GM10266 (cell line): ENCODE measurements around the gene ERP29.
"Not testable (repeated sequence)": the region's sequence is repeated elsewhere in the genome, so short reads cannot be mapped to it uniquely, and the experiment has no call there.

Experiments used
- DNase-seq: peaks from one replicate; pipeline ENCODE4 v3.0.0; 2012; ENCODE audit errors: extremely low spot score
- TF ChIP-seq, protein P1 (sequence below): IDR thresholded peaks from 2 replicates; pipeline ENCODE4 v1.5.1; 2012; ENCODE audit warnings: mild to moderate bottlenecking, low read depth; ENCODE audit not compliant: control insufficient read depth, insufficient read depth; ENCODE audit errors: missing control alignments

The ERP29 gene

DNA sequence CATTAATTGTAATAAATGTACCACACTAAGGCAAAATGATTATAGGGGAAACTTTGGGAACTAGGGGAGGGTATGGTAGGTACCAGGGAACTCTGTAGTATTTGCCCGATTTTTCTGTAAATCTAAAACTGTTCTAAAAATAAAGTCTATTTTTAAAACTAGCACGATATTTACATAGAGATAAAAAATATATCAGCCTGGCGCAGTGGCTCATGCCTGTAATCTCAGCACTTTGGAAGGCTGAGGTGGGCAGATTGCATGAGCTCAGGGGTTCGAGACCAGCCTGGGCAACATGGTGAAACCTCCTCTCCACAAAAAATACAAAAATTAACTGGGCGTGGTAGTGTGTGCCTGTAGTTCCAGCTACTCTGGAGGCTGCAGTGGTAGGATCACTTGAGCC lies 32.6 kb upstream of the ERP29 start:
- no peak for DNase-seq
- TF ChIP-seq, protein P1, sequence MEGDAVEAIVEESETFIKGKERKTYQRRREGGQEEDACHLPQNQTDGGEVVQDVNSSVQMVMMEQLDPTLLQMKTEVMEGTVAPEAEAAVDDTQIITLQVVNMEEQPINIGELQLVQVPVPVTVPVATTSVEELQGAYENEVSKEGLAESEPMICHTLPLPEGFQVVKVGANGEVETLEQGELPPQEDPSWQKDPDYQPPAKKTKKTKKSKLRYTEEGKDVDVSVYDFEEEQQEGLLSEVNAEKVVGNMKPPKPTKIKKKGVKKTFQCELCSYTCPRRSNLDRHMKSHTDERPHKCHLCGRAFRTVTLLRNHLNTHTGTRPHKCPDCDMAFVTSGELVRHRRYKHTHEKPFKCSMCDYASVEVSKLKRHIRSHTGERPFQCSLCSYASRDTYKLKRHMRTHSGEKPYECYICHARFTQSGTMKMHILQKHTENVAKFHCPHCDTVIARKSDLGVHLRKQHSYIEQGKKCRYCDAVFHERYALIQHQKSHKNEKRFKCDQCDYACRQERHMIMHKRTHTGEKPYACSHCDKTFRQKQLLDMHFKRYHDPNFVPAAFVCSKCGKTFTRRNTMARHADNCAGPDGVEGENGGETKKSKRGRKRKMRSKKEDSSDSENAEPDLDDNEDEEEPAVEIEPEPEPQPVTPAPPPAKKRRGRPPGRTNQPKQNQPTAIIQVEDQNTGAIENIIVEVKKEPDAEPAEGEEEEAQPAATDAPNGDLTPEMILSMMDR, result no peak

DNA sequence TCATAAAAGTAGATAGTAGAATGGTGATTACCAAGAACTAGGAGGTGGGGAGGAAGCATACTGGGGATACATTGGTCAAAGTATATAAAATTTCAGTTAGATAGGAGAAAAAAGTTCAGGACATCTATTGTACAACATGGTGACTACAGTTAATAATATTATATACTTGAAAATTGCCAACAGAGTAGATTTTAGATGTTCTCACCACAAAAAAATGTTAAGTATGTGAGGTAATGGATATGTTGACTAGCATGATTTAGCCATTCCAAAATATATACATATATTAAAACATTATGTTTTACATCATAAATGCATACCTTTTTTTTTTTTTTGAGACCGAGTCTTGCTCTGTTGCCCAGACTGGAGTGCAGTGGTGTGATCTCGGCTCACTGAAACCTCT lies 31.2 kb upstream of the ERP29 start:
- TF ChIP-seq, protein P1, result no peak

DNA sequence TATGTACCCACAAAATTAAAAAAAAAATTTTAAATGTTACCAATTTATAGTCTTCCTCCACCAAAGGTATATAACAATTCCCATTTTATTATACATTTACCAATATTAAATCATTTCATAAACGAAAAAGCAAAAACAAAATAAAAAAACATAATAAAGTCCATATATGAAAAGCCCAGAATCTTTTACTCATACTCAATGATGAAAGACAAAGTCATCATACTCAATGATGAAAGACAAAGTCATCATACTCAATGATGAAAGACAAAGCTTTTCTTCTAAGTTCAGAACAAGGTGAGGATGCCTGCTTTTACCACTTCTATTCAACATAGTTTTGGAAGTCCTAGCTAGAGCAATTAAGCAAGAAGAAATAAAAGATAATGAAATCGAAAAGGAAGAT lies 28.4 kb upstream of the ERP29 start:
- TF ChIP-seq, protein P1, result no peak
- no peak for DNase-seq

More for the DNA sequence above, 31.2 kb upstream of the ERP29 start:
- DNase-seq, result no peak

DNA sequence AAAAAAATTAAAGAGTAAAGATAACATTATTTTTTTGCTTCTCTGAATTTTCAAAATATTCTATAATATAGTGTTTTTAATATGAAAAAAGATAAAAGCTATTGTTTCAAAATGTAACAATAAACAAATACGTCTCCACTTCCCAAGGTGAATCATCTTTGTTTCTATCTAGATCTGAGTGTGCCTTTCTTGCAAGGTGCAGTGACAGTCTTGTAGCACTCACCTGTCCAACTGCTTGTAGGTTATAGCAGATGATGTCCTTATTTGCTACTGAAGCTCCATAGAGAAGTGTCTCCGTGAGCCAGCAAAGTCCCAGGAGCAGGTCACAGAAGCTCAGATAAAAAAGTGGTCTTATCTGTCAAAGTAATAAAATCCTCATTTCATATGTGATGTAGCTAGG lies 21.7 kb upstream of the ERP29 start:
- TF ChIP-seq, protein P1, result no peak
- no peak for DNase-seq

DNA sequence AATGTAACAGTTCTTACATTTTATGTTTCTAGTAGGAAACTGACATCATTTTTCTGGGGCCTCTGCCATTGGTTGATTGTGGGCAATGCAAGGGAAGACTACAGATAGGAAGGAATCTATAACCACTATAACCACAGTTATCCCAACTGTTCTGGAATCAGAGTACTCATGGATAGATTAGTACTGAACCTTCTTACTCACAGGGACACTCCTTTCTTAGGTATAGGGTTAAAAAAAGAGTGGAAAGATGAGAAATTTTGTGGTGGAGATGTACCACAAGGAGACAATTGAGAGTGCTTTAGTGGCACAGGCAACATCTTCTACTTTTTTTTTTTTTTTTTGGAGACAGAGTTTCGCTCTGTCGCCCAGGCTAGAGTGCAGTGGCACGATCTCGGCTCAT lies 21.3 kb upstream of the ERP29 start:
- TF ChIP-seq, protein P1, result no peak
- no peak for DNase-seq

DNA sequence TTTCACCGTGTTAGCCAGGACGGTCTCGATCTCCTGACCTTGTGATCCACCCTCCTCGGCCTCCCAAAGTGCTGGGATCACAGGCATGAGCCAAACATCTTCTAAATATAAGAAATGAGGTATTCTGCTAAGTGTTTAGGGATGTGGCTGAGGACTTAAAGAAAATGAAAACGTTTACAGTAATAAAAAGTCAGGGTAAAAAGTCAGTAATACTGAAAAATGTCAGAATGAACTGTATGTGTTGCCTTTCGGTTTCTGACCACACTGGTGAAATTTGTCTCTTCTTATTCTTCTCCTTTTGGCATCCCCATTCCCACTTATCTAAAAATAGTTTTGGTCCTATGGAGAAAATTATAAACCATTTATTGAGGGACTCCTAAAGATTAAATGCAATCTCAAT lies 20.8 kb upstream of the ERP29 start:
- DNase-seq, result no peak
- TF ChIP-seq, protein P1, result no peak

DNA sequence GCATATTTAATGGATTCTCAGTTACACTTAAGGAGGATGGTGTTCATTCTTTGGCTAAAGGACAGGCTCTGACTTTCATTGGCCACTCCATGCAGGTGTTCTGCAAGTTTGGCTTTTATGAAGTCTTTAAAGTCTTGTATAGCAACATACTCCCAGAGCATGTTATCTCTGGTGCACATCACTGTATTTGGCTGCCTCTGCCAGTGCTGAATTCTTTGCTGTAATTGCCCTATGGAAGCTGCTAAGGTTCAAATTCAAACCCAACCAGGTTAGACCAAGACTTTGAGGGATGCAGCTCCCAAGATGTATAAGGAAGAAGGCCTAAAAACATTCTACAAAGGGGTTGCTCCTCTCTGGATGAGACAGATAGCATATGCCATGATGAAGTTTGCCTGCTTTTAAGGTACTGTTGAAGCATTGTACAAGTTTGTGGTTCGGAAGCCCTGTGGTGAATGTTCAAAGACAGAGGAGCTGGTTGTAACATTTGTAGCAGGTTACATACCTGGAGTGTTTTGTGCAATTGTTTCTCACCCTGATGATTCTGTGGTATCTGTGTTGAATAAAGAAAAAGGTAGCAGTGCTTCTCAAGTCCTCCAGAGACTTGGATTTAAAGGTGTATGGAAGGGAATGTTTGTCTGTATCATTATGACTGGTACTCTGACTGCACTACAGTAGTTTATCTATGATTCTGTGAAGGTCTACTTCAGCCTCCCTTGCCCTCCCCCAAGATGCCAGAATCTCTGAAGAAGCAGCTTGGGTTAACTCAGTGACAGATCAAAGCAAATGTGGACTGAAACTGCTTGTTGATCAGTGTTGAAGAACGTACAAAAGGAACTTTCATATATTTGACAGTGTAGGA lies 19.7 kb upstream of the ERP29 start:
- DNase-seq, result no peak
- TF ChIP-seq, protein P1, result no peak

DNA sequence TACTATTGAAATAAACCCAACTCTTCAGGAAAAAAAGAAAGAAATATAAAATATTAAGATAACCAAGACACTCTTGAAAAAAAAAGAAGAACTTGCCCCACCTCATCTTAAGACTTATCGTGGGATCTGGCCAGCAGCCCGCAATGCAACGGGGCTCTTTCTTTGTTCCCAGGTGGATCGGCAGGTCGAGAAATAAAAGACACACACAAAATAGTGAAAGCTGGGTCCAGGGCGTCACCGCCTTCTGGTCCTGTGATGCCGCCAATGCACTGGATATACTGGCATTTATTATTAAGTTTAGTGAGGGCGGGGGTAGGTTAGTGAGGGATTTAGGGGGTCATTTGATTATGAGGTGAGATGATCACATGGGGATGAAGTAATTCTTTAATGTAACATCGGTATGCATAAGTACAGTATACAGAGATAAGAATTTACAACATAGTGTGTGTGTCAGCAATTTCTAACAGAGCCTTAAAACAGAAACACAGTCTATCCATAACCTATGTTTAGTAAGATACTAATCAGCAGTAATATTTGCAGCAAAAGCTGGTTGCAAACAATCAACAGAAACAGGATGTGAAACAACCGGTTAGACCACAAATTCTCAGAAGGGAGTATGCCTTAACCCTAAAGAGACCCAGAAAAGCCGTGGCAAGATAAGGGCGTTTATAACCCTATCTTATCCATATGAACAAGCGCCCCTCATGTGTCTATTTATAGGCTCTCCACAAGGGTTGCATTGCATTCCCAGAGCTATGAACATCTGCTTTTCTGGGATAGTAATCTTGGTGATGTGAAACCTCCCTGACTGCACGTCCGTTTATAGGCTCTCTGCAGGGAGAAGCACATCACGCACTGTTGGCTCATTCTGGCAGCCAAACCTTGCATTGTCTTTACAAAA lies 18.8 kb upstream of the ERP29 start:
- DNase-seq, result not testable (repeated sequence)
